ENCODE measurements around the gene SLC37A1. TPM values are rescaled to one million over a fixed set of nuclear protein-coding genes. Genes with fewer than 3 reads are reported as not detected.

The SLC37A1 gene
- total RNA-seq, 1 experiment from 2014 or later = 11.2 TPM

DNA sequence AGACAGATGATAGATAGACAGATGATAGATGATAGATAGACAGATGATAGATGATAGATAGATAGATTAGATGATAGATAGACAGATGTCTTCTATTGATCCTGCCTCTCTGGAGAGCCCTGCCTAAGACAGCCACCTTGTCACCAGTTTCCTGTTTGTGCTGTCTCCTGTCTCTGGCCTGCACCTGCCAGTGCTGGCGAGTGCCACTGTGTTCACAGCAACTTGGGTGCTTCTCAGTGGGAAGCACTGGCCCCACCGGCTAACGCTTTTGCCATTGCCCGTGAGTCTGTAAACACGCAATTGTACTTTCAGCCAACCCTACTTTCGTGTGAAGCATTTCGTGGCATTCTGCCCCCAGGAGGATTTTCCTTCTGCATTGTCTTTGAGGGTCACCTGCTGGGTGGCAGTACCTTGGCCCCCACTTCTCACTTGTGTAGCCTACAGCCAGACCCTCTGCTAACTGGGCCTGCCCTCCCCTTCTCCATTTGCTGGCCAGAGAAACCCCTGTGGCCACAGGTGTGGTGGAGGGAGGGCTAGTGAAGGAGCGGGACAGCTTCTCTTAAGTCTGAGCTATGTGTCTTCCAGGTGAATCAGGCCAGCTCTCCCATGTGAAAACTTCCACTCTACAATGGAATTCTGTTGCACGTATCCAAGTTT is 116.4 kb downstream of the SLC37A1 start:
- ChIA-PET POLR2A (ENCODE audit: low non-redundant PET) (no interaction called here), CTCF (no interaction called here)
- intact Hi-C loops (cut with micrococcal nuclease; ENCODE audit: unreplicated experiment) = no loop called here

GRCh38 chr21:42630626-42631025 is 117.0 kb downstream of the SLC37A1 start:
- intact Hi-C loops (cut with micrococcal nuclease; ENCODE audit: unreplicated experiment) = no loop called here
- no peak for DNase-seq (ENCODE audit: low spot score)
- Histone ChIP-seq H3K27me3 (replicated peaks; ENCODE audit: insufficient read depth, low read depth, low read length, poor library complexity) (no peaks in the 10 kb centered on the region), H3K27ac (ENCODE audit: low read depth, low read length, poor library complexity, severe bottlenecking) (no peak overlapping the region), H3K4me3 (ENCODE audit: low read depth, low read length, poor library complexity, severe bottlenecking) (no peak overlapping the region), H3K9me3 (ENCODE audit: low read depth, low read length, poor library complexity, severe bottlenecking) (no peaks in the 10 kb centered on the region), H3K4me1 (ENCODE audit: insufficient read depth, low read length, poor library complexity, severe bottlenecking) (no peaks in the 10 kb centered on the region), H3K36me3 (ENCODE audit: insufficient read depth, low read length, poor library complexity, severe bottlenecking) (no peaks in the 10 kb centered on the region)
- CTCF ChIA-PET = no interaction called here
- no TSS peak for BruUV-seq (replicated peaks)
- TF ChIP-seq EZH2 (IDR thresholded peaks at IDR 0.05; ENCODE audit: borderline replicate concordance, low read depth, low read length, poor library complexity, severe bottlenecking) = no peak
- TF ChIP-seq, protein P1, sequence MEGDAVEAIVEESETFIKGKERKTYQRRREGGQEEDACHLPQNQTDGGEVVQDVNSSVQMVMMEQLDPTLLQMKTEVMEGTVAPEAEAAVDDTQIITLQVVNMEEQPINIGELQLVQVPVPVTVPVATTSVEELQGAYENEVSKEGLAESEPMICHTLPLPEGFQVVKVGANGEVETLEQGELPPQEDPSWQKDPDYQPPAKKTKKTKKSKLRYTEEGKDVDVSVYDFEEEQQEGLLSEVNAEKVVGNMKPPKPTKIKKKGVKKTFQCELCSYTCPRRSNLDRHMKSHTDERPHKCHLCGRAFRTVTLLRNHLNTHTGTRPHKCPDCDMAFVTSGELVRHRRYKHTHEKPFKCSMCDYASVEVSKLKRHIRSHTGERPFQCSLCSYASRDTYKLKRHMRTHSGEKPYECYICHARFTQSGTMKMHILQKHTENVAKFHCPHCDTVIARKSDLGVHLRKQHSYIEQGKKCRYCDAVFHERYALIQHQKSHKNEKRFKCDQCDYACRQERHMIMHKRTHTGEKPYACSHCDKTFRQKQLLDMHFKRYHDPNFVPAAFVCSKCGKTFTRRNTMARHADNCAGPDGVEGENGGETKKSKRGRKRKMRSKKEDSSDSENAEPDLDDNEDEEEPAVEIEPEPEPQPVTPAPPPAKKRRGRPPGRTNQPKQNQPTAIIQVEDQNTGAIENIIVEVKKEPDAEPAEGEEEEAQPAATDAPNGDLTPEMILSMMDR (conservative IDR thresholded peaks at IDR 0.05; ENCODE audit: low read depth, low read length) = no peak
- POLR2A ChIA-PET (ENCODE audit: low non-redundant PET) = no interaction called here

More for the DNA sequence above, 116.4 kb downstream of the SLC37A1 start:
- TF ChIP-seq, protein P1 (conservative IDR thresholded peaks at IDR 0.05; ENCODE audit: low read depth, low read length) = no peak
- no peak for TF ChIP-seq EZH2 (IDR thresholded peaks at IDR 0.05; ENCODE audit: borderline replicate concordance, low read depth, low read length, poor library complexity, severe bottlenecking)
- Histone ChIP-seq H3K27me3 (replicated peaks; ENCODE audit: insufficient read depth, low read depth, low read length, poor library complexity) (no peaks in the 10 kb centered on the region), H3K36me3 (ENCODE audit: insufficient read depth, low read length, poor library complexity, severe bottlenecking) (no peaks in the 10 kb centered on the region), H3K9me3 (ENCODE audit: low read depth, low read length, poor library complexity, severe bottlenecking) (no peaks in the 10 kb centered on the region), H3K27ac (ENCODE audit: low read depth, low read length, poor library complexity, severe bottlenecking) (no peak overlapping the region), H3K4me3 (ENCODE audit: low read depth, low read length, poor library complexity, severe bottlenecking) (no peak overlapping the region), H3K4me1 (ENCODE audit: insufficient read depth, low read length, poor library complexity, severe bottlenecking) (no peaks in the 10 kb centered on the region)
- no TSS peak for BruUV-seq (replicated peaks)
- no peak for DNase-seq (ENCODE audit: low spot score)

Other genes starting within 250 kb of the SLC37A1 start
- not detected in 2 replicates for gene TFF3, start 198.4 kb upstream of the SLC37A1 start, total RNA-seq (2021)
- gene TFF2, start 162.9 kb upstream of the SLC37A1 start, total RNA-seq (2021) = not detected in 2 replicates
- gene TFF1, start 147.3 kb upstream of the SLC37A1 start, total RNA-seq (2021) = not detected in 2 replicates
- not detected in 2 replicates for gene TMPRSS3, start 117.8 kb upstream of the SLC37A1 start, total RNA-seq (2021)
- not detected in 2 replicates for gene UBASH3A, start 110.0 kb upstream of the SLC37A1 start, total RNA-seq (2021)
- 0.45 and 1.0 TPM in 2 replicates for gene RSPH1, start 17.6 kb upstream of the SLC37A1 start, total RNA-seq (2021)
- 14.3 and 19.2 TPM in 2 replicates for gene PDE9A, start 139.8 kb downstream of the SLC37A1 start, total RNA-seq (2021)

All from A673 (cell line).